GM21825 (cell line): ENCODE results near the gene LYL1.

Experiments used
- ATAC-seq: cut with Tn5 transposase; IDR thresholded peaks from one replicate; pipeline ENCODE4 v1.9.1; 2021; ENCODE audit warnings: mild to moderate bottlenecking, moderate library complexity; ENCODE audit not compliant: unreplicated experiment

The LYL1 gene

GRCh38 chr19:13094771-13095392, 7.8 kb downstream of the LYL1 start:
- no peak for ATAC-seq

DNA sequence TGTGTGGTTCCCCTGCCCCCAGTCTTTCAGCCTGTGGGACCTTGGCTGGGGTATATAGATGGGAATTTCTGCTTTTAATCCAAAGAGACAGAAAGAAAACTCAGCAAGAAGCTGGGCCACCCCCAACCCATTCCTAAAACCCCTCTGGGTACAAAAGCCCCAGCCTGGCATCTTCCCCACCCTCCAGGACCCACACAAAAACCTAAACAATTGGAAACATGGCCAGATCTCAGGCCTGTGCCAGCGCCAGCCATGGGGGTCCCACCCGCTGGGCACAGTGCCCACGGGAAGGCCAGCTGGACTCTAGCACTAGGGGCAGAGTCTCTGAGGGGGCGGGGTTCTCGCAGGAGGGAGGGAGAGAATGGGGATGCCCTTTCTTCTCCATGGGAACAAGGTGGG, 8.6 kb downstream of the LYL1 start:
- ATAC-seq, result no peak

DNA sequence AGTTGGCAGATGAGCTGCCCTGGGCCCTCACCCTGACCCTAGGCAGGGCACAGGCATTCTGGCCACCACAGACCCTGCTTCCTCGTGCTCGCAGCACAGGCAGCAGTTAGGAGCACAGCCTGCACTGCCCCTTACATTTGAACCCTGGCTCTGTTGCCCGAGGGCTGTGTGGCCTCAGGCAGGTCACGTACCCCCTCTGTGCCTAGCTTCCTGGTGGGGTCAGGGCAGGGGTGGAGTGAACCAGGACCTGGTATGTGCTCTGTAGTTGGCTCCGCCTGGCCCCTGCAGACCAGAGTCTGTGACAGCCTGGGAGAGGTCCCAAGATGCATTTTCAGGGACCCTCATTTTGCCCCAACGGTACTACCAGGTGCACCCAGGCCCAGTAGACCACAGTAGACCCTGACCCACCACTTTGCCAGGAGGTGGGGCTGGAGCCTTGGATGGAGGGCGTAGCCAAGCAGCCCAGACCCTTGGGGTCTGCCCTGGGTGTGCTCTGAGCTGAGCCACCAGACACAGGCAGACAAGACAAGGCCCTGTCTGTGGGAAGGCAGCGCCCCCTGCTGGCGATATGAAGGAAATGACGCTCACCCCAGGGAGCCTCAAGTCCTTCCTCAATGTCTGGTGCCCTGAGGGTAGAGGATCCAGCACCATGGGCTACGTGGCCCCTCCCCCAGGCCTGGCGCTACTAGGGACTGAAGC, 9.1 kb downstream of the LYL1 start:
- no peak for ATAC-seq

GRCh38 chr19:13092606-13093235, 9.9 kb downstream of the LYL1 start:
- ATAC-seq, result no peak

DNA sequence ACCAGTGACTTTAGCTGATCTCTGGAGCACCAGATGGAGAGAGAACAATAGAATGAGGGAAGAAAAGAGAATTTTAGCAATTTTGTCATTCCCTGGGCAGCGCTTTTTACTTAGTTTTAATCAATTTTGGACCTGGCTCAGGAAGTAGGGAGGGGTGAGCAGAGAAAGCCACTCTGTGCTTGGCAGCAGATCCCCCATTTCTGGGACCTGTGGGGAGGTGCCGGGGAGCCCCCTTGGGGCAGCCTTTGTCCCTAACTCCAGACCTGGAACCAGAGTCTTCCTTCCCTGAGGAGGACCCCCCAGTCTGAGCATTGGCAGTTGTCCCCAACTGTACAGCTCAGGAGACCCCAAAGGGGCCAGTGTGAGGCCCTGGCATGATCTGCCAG, 10.5 kb downstream of the LYL1 start:
- no peak for ATAC-seq

- no peak for ATAC-seq
Measured at GRCh38 chr19:13091400-13092157, 11.1 kb downstream of the LYL1 start.

- no peak for ATAC-seq
Measured at GRCh38 chr19:13090511-13091231, 12.0 kb downstream of the LYL1 start.

GRCh38 chr19:13089857-13090507, 12.7 kb downstream of the LYL1 start:
- no peak for ATAC-seq

DNA sequence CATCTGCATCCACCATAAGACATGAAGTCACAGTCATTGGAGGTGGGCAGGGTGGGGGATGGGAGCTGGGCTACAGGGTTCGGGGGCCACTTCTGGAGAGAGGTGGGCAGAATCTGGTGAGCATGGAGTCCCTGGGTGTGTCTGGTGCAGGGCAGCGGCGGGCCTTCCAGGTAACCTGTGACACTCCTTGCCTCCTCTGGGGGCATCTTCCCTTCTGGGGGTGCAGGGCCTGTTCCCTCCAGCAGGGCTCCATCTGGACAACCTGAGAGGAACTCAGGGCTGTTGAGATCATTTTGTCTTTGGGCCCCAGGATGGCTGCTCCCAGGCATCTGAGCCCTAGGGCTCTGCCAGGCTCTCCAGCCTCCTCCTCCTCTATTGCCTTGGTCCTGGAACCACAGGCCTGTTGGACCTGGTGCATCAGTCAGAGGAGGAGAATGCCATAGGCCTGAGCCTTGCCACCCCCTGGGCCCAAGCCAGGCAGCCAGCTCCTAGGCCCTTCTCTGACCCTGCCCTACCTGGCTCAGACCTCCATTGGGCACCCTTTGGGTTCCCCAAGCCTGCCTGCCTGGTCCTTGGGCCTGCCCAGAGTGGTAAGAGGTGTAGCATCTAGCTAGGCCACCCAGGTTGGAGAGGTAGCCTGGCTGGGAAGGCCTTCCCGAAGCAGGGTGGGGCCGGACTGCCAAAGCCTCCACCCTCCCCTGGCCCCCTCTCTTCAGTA, 13.4 kb downstream of the LYL1 start:
- no peak for ATAC-seq

GRCh38 chr19:13087795-13088537, 14.7 kb downstream of the LYL1 start:
- no peak for ATAC-seq

GRCh38 chr19:13087295-13087694, 15.4 kb downstream of the LYL1 start:
- ATAC-seq, result no peak

DNA sequence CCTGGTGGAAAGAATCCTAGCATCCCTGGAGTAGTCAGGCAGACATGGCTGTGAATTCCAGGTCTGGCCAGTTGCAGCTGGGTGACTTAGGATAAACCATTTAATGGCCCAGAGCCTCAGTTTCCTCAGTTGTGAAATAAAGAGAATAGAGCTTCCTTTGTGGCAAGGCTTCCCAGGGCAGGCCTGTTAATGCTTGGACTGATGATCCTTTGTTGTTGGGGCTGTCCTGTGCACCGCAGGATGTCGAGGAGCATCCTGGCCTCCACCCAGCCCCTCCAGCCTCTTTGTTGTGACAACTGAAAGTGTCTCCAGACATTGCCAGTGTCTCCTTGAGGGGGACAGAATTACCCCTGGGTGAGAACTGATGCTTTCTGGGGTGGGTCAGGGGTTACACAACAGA, 16.3 kb downstream of the LYL1 start:
- ATAC-seq, result no peak

- no peak for ATAC-seq
Measured at GRCh38 chr19:13085666-13086065, 17.0 kb downstream of the LYL1 start.

GRCh38 chr19:13083627-13084026, 19.0 kb downstream of the LYL1 start:
- no peak for ATAC-seq

GRCh38 chr19:13083008-13083404, 19.7 kb downstream of the LYL1 start:
- ATAC-seq, result no peak

DNA sequence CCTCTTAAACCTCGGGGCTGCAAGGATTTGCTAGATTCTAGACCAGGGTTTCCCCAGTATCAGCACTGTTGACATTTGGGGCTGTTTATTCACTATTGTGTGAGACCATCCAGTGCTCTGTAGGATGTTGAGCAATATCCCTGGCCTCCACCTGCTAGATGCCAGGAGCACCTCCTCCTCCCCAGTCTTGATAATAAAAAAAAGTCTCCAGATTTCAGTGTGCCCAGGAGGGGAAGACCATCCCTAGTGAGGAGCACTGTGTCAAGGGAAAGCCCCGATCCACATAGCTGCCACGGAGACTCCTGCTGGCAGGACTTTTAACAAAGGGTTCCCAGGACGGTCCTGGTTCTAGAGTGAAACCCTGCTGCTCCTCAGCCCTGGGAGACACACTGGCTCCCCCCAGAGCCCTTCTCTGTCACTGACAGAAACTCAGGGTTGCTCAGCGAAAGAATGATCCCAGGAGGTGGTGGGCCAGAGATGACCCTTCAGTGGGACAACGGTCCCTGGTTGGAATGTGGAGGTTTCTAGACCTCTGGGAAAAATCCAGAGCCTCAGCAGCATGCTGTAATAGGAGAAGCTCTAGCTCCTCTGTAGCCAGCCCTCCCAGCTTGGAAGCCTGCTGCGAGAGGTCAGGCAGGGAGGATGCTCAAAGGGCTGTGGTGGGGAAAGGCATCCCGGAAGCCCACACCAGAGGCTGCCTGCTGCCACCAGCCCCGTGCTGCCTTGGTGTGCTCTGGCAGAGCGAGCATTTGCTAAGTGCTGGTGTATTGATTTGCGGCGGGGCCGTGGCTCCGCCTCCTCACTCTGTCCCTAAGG, 20.3 kb downstream of the LYL1 start:
- ATAC-seq, result no peak

DNA sequence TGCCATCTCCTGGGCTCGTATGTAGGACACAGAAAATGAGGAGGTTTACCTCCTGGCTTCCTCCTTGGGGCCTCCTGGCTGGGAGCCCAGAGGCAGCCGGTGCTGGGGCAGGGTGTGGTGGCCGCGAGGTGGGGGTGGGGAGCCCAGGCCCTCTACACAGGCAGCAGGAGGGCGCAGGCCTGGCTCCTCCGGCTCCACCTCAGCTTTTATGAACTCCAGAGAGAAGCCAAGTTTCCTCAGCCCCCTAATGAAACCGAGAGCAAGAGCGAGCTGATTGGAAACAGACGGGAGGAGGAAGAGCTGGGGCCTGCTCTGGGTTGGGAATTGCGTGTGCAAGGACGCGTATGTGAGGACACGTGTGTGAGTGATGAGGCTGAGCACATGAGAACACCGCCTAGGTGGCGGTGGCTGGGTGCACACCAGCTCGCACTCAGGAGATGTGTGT, 23.1 kb downstream of the LYL1 start:
- ATAC-seq, result no peak

GRCh38 chr19:13078897-13079541, 23.6 kb downstream of the LYL1 start:
- no peak for ATAC-seq
